ENCODE data around the gene KCNJ6. TPM values are rescaled to one million over a fixed set of nuclear protein-coding genes. Genes with fewer than 3 reads are reported as not detected.
"Not testable (repeated sequence)": the region's sequence is repeated elsewhere in the genome, so short reads cannot be mapped to it uniquely, and the experiment has no call there.

KCNJ6 gene
- total RNA-seq, 2 donors from 2014 or later: not detected

DNA sequence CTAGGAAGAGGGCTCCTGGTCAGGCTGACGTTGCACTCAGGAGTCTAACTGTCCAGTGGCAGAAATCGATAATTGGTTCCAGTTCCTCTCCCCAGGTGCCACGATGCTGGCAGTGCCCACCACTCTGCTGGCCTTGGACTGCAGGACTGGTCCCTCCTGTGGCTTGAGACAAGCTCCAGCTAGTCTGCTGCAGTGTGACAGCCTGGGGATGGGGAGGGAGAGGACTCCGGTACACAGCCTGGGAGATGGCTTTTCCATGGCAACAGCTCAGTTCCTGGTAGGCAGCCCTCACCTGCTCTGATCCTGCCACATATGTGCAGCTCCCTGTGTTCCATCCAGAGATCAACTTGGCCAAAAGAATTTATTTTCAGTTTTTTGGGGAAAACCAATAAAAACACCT, 239.3 kb downstream of the KCNJ6 start:
- Mint-ChIP-seq H3K4me3 (no peak overlapping the region), H3K27me3 (ENCODE audit: low read depth) (peaks cover 37% of the 10 kb centered on the region), H3K9me3 (no peaks in the 10 kb centered on the region), H3K36me3 (ENCODE audit: insufficient read depth in 2 of 2) (no peaks in the 10 kb centered on the region), H3K27ac (no peak overlapping the region), H3K4me1 (ENCODE audit: low read depth) (no peaks in the 10 kb centered on the region)
- ATAC-seq (replicated peaks in 1 of 2) (no peak), DNase-seq (no peak)

DNA sequence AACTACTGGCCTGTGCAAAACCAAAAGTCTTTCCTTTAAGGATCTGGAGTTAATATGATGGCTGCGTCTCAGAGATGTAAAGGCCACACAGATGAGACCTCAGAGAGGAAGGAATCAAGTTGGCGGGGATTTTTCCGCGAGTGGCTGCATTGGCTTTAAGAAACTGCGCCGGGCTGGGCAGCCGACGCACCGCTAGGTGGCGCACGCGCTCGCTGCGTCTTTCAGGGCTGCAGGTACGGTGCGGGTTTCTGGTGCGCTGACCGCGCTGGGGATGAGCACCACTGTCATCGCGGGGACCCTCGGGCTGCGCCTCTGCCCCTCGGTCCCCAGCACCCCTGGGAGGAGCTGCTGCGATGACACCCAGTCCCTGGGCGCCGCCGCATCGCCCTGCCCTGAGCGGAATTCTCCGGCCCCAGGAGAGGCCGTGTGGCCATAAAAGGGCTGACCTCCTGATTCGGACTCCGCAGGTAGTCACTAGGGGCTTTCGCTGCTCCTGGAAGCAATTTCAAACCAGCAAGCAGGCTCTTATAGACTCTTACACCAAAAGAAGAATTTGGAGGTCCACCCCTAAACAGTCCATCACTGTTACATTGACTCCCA, 241.0 kb downstream of the KCNJ6 start:
- DNase-seq (peak; percentile 59 to 75), ATAC-seq (replicated peaks in 1 of 2) (peak; percentile 55 to 67)
- H3K36me3 Mint-ChIP-seq (ENCODE audit: insufficient read depth in 2 of 2): no peaks in the 10 kb centered on the region
- H3K27me3 Mint-ChIP-seq (ENCODE audit: low read depth): peaks cover 37% of the 10 kb centered on the region
- H3K9me3 Mint-ChIP-seq: no peaks in the 10 kb centered on the region
- H3K4me3 Mint-ChIP-seq: no peak overlapping the region
- H3K27ac Mint-ChIP-seq: no peak overlapping the region
- no peaks in the 10 kb centered on the region for H3K4me1 Mint-ChIP-seq (ENCODE audit: low read depth)

DNA sequence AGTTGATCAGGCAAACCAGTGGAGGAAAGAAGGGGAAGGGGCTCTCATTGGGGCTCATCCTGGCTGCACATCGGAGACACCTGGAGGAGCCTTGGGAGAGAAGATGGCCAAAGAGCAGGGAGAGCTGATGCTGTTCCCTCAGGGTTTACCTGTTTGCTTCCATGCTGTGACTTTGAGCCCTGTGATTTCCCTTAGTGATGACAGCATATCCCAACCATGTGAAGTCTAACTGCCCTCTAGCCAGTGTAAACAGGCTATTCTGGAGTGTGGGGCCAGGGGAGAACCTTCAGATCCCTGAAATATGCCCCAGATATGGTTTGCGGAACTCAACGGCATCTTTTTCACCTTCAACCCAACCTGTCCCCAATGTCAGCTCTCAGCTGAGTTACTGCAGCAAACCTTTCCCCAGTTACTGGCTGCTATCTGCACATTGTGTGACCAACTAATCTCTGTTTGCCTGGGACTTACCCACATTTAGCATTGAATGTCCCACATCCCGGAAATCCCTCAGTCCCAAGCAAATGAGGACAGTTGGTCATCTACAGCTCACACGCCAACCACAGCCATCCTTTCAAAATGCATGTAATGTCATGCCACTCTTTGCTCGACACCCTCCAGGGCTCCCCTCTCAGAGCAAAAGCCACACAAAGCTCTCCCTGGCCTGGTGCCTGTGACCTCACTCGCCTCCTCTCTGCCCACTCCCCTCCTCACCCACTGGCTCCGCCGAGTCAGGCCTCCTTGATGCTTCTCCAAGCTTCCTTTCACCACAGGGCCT, 242.3 kb downstream of the KCNJ6 start:
- no peak overlapping the region for H3K27ac Mint-ChIP-seq
- no peak overlapping the region for H3K4me3 Mint-ChIP-seq
- no peaks in the 10 kb centered on the region for H3K9me3 Mint-ChIP-seq
- H3K36me3 Mint-ChIP-seq (ENCODE audit: insufficient read depth in 2 of 2): no peaks in the 10 kb centered on the region
- H3K4me1 Mint-ChIP-seq (ENCODE audit: low read depth): no peaks in the 10 kb centered on the region
- ATAC-seq (replicated peaks in 1 of 2) (no peak), DNase-seq (no peak)
- peaks cover 37% of the 10 kb centered on the region for H3K27me3 Mint-ChIP-seq (ENCODE audit: low read depth)

DNA sequence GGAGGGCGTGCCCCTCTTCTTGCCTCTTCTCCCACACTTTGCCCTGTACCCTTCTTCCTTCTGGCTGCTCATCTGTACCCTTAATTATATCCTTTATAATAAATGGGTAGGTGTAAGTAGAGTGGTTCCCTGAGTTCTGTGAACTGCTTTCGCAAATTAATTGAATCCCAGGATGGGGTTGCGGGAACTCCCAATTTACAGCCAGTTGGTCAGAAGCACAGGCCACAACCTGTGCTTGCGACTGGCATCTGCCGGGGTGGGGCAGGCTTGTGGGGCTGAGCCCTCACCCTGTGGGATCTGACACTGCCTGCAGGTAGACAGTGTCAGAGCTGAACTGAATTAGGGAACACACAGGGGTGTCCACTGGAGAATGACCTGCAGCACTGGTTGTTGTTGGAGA, 244.9 kb downstream of the KCNJ6 start:
- no peak for DNase-seq
- Mint-ChIP-seq H3K36me3 (ENCODE audit: insufficient read depth in 2 of 2) (no peaks in the 10 kb centered on the region), H3K4me1 (ENCODE audit: low read depth) (no peaks in the 10 kb centered on the region)

DNA sequence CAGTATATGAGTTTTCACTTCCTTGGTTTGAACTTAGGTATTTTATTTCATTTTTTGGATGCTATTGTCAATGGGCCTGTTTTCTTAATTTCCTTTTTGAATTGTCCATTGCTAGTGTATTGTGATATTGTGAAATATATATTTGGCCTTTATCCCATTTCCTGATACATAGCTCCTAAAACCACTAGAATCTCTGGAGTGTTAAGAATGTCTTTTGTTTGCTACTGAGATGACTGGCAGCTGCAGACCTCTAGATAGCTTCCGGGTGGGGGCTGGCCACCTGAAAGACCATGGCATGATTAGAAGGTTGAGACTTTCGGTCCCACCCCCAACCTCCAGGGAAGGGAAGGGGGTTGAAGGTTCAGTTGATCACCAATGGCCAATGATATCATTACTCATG, 245.4 kb downstream of the KCNJ6 start:
- Mint-ChIP-seq H3K36me3 (ENCODE audit: insufficient read depth in 2 of 2) (no peaks in the 10 kb centered on the region), H3K27me3 (ENCODE audit: low read depth) (peaks cover 22% of the 10 kb centered on the region), H3K4me3 (no peak overlapping the region), H3K27ac (no peak overlapping the region), H3K9me3 (no peaks in the 10 kb centered on the region), H3K4me1 (ENCODE audit: low read depth) (no peaks in the 10 kb centered on the region)
- ATAC-seq (replicated peaks in 1 of 2) (no peak), DNase-seq (no peak)

More for the DNA sequence above, 244.9 kb downstream of the KCNJ6 start:
- Mint-ChIP-seq H3K9me3 (no peaks in the 10 kb centered on the region), H3K4me3 (no peak overlapping the region), H3K27ac (no peak overlapping the region), H3K27me3 (ENCODE audit: low read depth) (peaks cover 22% of the 10 kb centered on the region)
- ATAC-seq (replicated peaks in 1 of 2): no peak

DNA sequence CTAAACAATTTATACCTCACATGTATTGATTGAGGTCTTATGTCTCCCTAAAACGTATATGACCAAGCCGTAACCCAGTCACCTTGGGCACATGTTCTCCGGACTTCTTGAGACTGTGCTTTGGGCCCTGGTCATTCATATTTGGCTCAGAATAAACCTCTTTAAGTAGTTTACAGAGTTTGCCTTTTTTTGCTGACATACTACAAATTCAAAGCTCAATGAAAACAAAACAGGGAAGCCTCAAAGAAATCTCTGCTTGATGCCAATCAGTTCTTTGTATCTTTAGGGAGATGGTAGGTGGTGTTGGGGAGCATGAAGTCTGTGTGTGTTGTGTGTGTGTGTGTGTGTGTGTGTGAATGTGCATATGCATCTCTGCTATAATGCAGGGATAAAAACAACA, 247.0 kb downstream of the KCNJ6 start:
- Mint-ChIP-seq H3K27ac (no peak overlapping the region), H3K27me3 (ENCODE audit: low read depth) (peaks cover 17% of the 10 kb centered on the region), H3K9me3 (no peaks in the 10 kb centered on the region), H3K36me3 (ENCODE audit: insufficient read depth in 2 of 2) (no peaks in the 10 kb centered on the region), H3K4me1 (ENCODE audit: low read depth) (no peaks in the 10 kb centered on the region), H3K4me3 (no peak overlapping the region)
- ATAC-seq (replicated peaks in 1 of 2): no peak
- no peak for DNase-seq

DNA sequence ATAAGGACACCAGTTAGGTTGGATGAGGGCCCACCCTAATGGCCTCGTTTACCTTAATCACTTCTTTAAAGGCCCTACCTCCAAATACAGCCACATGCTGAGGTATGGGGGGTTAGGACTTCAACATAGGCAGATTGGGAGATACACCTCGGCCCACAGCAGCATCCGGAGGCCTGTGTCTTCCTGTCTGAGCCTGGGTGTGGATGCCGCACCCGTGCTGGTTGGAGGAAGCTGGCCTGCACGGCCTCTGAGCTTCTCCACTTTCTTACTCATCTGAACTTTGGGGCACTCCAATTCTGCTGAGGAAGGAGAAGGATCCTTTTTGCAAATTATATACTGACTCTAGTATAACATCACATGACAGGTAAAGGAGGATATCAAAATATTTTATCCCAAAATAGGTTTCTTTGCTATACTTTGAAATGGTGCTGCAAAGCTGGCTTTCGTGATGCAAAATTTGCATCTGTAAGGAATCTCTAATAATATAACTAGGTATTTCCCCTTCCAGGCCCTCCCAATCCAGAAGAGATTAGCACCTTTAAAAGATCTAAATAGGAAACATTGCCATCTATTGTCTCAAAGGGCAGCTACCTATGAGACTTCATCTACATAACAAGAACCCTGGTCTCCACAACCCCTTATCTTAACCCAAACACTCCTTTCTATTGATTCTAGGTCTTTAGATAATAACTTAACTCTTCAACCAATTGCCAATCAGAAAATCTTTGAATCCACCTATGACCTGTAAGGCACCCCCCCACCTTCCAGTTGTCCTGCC, 247.6 kb downstream of the KCNJ6 start:
- no peaks in the 10 kb centered on the region for H3K4me1 Mint-ChIP-seq (ENCODE audit: low read depth)
- H3K4me3 Mint-ChIP-seq: no peak overlapping the region
- no peaks in the 10 kb centered on the region for H3K36me3 Mint-ChIP-seq (ENCODE audit: insufficient read depth in 2 of 2)
- ATAC-seq (replicated peaks in 1 of 2) (no peak), DNase-seq (no peak)
- no peak overlapping the region for H3K27ac Mint-ChIP-seq
- H3K9me3 Mint-ChIP-seq: no peaks in the 10 kb centered on the region
- peaks cover 11% of the 10 kb centered on the region for H3K27me3 Mint-ChIP-seq (ENCODE audit: low read depth)

DNA sequence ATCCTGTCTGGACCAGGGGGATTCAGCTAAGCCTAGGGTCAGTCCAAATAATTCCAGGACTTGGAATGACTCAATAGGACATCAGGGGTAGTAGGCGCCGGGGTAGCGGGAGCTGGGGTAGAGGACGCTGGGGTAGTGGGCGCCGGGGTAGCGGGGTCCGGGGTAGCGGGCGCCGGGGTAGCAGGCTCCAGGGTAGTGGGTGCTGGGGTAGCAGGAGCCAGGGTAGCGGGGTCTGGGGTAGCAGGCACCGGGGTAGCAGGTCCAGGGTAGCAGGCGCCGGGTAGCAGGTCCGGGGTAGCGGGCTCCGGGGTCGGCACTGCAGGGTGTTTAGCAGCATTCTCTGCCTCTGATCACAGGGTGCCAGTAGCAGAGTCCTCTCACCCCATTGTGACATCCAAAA, 248.9 kb downstream of the KCNJ6 start:
- ATAC-seq (replicated peaks in 1 of 2): no peak
- Mint-ChIP-seq H3K4me3 (no peak overlapping the region), H3K27ac (no peak overlapping the region)

DNA sequence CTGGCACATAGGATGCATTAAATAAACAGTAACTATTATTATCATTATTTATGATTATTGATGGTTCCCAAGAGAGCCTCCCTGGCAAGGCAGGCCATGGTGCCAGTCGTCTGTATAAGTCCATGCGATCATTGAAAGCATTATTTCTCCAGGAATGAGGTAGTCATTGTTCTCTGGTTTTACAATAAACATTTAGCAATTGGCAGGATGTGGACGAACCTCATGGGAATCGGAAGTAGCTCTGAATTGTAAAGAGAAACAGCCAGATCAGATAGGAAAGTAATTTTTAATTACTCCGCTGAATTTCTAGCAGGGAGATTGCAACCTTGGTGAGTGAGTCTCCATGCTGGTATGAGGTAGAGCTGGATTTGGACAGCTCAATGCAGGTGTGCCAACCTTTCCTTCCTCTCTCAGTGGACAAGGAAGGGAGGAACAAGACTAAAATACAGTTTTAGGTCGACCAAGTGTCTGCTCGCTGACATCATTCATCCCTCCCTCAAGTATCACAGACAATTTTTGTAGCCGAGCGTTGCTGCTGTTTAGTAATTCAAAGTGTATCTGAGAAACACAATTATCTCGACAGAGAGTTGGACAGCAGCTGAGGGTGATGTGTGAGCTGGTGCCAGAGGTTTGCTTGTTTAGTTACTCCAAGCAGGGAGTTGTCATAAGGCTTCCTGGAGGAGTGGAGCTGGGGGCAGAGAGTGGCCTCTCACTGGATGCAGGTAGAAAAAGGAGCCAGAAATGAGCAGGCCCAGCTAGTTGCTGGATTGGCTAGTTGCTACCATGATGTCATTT, 250.8 kb downstream of the KCNJ6 start:
- ATAC-seq (replicated peaks in 1 of 2) (no peak), DNase-seq (no peak)
- Mint-ChIP-seq H3K27ac (no peak overlapping the region), H3K4me1 (ENCODE audit: low read depth) (no peaks in the 10 kb centered on the region), H3K4me3 (no peak overlapping the region), H3K36me3 (ENCODE audit: insufficient read depth in 2 of 2) (no peaks in the 10 kb centered on the region), H3K27me3 (ENCODE audit: low read depth) (no peaks in the 10 kb centered on the region), H3K9me3 (no peaks in the 10 kb centered on the region)

More for the DNA sequence above, 248.9 kb downstream of the KCNJ6 start:
- no peaks in the 10 kb centered on the region for H3K9me3 Mint-ChIP-seq
- no peaks in the 10 kb centered on the region for H3K36me3 Mint-ChIP-seq (ENCODE audit: insufficient read depth in 2 of 2)
- H3K27me3 Mint-ChIP-seq (ENCODE audit: low read depth): no peaks in the 10 kb centered on the region
- DNase-seq: no peak
- no peaks in the 10 kb centered on the region for H3K4me1 Mint-ChIP-seq (ENCODE audit: low read depth)

DNA sequence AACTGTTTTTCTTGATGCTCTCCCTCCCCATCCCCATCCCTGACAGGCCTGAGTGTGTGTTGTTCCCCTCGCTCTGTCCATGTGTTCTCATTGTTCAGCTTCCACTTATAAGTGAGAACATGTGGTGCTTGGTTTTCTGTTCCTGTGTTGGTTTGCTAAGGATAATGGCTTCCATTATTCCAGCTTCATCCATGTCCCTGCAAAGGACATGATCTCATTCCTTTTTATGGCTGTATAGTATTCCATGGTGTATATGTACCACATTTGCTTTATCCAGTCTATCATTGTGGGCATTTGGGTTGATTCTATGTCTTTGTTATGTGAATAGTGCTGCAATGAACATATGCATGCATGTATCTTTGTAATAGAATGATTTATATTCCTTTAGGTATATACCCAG, 254.0 kb downstream of the KCNJ6 start:
- ATAC-seq (replicated peaks in 1 of 2); H3K4me3 Mint-ChIP-seq: not testable (repeated sequence)

DNA sequence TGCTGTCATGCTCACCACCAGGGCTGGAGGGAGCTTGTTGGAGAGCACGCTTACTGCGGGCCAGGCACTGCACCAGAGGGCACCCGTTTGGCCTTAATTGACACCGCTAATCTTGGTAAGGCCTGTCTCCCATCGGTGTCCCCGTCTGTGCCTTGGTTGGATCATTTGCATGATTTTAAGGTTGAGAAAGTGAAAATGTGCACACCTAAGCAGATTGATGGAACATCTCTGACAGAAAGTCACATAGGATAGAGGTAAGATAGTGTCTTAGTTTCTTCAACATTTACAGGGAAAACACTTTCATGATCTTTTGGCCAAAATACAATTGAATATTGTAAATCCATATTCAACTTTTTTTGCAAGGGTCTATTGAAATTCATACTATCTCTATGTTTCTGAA, 255.5 kb downstream of the KCNJ6 start:
- Mint-ChIP-seq H3K36me3 (ENCODE audit: insufficient read depth in 2 of 2) (no peaks in the 10 kb centered on the region), H3K27me3 (ENCODE audit: low read depth) (peaks cover 5% of the 10 kb centered on the region), H3K4me1 (ENCODE audit: low read depth) (peaks cover 5% of the 10 kb centered on the region), H3K9me3 (no peaks in the 10 kb centered on the region), H3K27ac (no peak overlapping the region), H3K4me3 (no peak overlapping the region)
- ATAC-seq (replicated peaks in 1 of 2) (no peak), DNase-seq (no peak)

More for the DNA sequence above, 254.0 kb downstream of the KCNJ6 start:
- H3K36me3 Mint-ChIP-seq (ENCODE audit: insufficient read depth in 2 of 2); DNase-seq; H3K27ac Mint-ChIP-seq; H3K9me3 Mint-ChIP-seq; H3K27me3 Mint-ChIP-seq (ENCODE audit: low read depth); H3K4me1 Mint-ChIP-seq (ENCODE audit: low read depth): not testable (repeated sequence)

DNA sequence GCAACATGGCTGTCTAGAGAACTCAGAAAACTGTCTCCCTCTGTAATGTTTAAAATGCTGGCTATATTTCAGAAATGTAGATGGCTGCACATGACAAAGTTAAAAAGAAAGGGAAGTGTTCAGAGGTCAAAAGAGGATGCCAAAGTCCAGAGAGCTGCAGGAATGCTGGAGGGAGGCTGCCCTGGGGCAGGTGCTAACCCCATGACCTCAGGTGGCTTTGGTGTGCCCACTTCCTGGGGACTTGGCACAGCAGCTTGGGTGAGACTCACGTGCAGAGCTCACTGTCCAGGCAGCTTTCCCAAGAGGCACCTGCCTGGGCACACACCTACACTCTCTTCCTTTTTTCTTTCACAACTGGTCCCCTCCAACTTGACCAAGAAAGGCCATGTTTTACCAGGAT, 256.4 kb downstream of the KCNJ6 start:
- Mint-ChIP-seq H3K9me3 (no peaks in the 10 kb centered on the region), H3K27me3 (ENCODE audit: low read depth) (peaks cover 5% of the 10 kb centered on the region), H3K36me3 (ENCODE audit: insufficient read depth in 2 of 2) (no peaks in the 10 kb centered on the region), H3K4me3 (no peak overlapping the region), H3K4me1 (ENCODE audit: low read depth) (peaks cover 5% of the 10 kb centered on the region), H3K27ac (no peak overlapping the region)
- ATAC-seq (replicated peaks in 1 of 2) (no peak), DNase-seq (no peak)

Measured in activated T-cell treated with anti-CD3 and anti-CD28 coated beads, Interleukin-2, amount 50 U/mL, for 72 hours (primary cell).